K562 (cell line): ENCODE data around the gene DAGLA. TPM values are rescaled to one million over a fixed set of nuclear protein-coding genes. Genes with fewer than 3 reads are reported as not detected.

Experiments used
- ATAC-seq: fragments of 200-7000 bp; cut with Tn5 transposase; 3 replicates; pipeline ENCODE4 v1.9.1; 2020; ENCODE audit warnings: moderate library complexity
- BruUV-seq: library from RNA; stranded (reverse); fragments of 400-500 nt; replicated peaks from 2 replicates; lab custom pipeline; 2021; lab: Mats Ljungman, UMichigan
- CTCF ChIA-PET: fragments of 300-600 bp; formaldehyde crosslinking; extraction: SDS; loops from one replicate; lab custom pipeline; 2021; ENCODE audit warnings: low intra/inter-chr PET ratio; lab: Yijun Ruan, JAX
- POLR2A ChIA-PET: fragments of 300-600, 350-650 bp; sonication (Branson Sonifier 250); formaldehyde crosslinking; extraction: SDS; loops from one replicate; lab custom pipeline; 2021; ENCODE audit warnings: antibody characterized with exemption, inconsistent platforms; lab: Yijun Ruan, JAX
- DNase-seq, 4 experiments: peaks; one replicate each; pipeline versions ENCODE4 v3.0.0 to v3.0.0-alpha.2; 2011 to 2018; ENCODE audit warnings: low spot score in 3 of 4, mixed read lengths in 3 of 4; ENCODE audit errors: extremely low read depth in 1 of 4
- FAIRE-seq: peaks from 2 replicates; lab custom pipeline; 2011; peaks lifted over from hg19 to GRCh38; lab: Jason Lieb, UNC
- H2AFZ ChIP-seq: 2 replicates; pipeline ENCODE4 v1.6.0; 2011; ENCODE audit warnings: low read depth, low read length, control low read depth, inconsistent platforms
- H3K27ac ChIP-seq: fragments of 200-600 bp; 3 replicates; pipeline ENCODE4 v1.8.0; 2011; ENCODE audit warnings: low read depth, mild to moderate bottlenecking, control low read depth, inconsistent platforms, low read length, moderate library complexity, mixed read lengths; ENCODE audit errors: extremely low read depth
- H3K27me3 ChIP-seq, 2 experiments: fragments of 300-600 bp in 1 of 2; 2 replicates in 1 of 2; 3 replicates in 1 of 2; pipeline versions ENCODE4 v1.6.0 to v1.8.0; 2011; ENCODE audit warnings: inconsistent platforms in 2 of 2, low read length in 2 of 2, mild to moderate bottlenecking in 1 of 2, mixed read lengths in 1 of 2, moderate library complexity in 1 of 2; ENCODE audit not compliant: control insufficient read depth in 2 of 2, insufficient read depth in 2 of 2
- H3K36me3 ChIP-seq: fragments of 300-600 bp; 3 replicates; pipeline ENCODE4 v1.8.0; 2011; ENCODE audit warnings: mild to moderate bottlenecking, low read length, inconsistent platforms; ENCODE audit not compliant: control insufficient read depth, insufficient read depth
- H3K4me1 ChIP-seq, 2 experiments: fragments of 200-600 bp in 1 of 2; replicated peaks in 1 of 2; 2 replicates in 1 of 2; 3 replicates in 1 of 2; pipeline versions ENCODE4 v1.5.1 to v1.8.0; 2011; ENCODE audit warnings: inconsistent platforms in 2 of 2, low read length in 2 of 2, mild to moderate bottlenecking in 1 of 2, mixed read lengths in 1 of 2, moderate library complexity in 1 of 2; ENCODE audit not compliant: control insufficient read depth in 2 of 2, insufficient read depth in 2 of 2
- H3K4me2 ChIP-seq: 2 replicates; pipeline ENCODE4 v1.6.1; 2011; ENCODE audit warnings: low read length, control low read depth, inconsistent platforms, mixed read lengths; ENCODE audit not compliant: insufficient read depth
- H3K4me3 ChIP-seq: fragments of 200-600 bp; sonication (generic), shearing (Covaris generic); 2 replicates; pipeline ENCODE4 v1.5.1; 2016; ENCODE audit warnings: control low read depth, inconsistent platforms
- H3K79me2 ChIP-seq: fragments of 200-600 bp; 3 replicates; pipeline ENCODE4 v1.8.0; 2011; ENCODE audit warnings: low read length, inconsistent platforms; ENCODE audit not compliant: control insufficient read depth, insufficient read depth
- H3K9ac ChIP-seq, 2 experiments: 2 replicates each; pipeline versions ENCODE4 v1.6.0 to v1.6.1; 2011; ENCODE audit warnings: low read depth in 2 of 2, low read length in 2 of 2, control low read depth in 1 of 2, inconsistent platforms in 1 of 2, mild to moderate bottlenecking in 1 of 2, mixed read lengths in 1 of 2; ENCODE audit not compliant: insufficient read depth in 1 of 2
- H3K9me1 ChIP-seq: one replicate; pipeline ENCODE4 v1.6.0; 2011; ENCODE audit warnings: inconsistent platforms, mild to moderate bottlenecking, low read length, moderate library complexity; ENCODE audit not compliant: control insufficient read depth, insufficient read depth
- H3K9me3 ChIP-seq: replicated peaks from 2 replicates; pipeline ENCODE4 v1.5.1; 2011; ENCODE audit warnings: low read depth, low read length, inconsistent platforms; ENCODE audit not compliant: control insufficient read depth, insufficient read depth
- H4K20me1 ChIP-seq: replicated peaks from 2 replicates; pipeline ENCODE4 v1.6.1; 2011; ENCODE audit warnings: low read length, inconsistent platforms, mixed read lengths; ENCODE audit not compliant: control insufficient read depth, insufficient read depth
- ATF2 ChIP-seq: sonication (generic); formaldehyde crosslinking; IDR thresholded peaks from 2 replicates; pipeline ENCODE4 v1.8.1; 2022; ENCODE audit warnings: missing genetic modification reagents
- CEBPB ChIP-seq: fragments of 450-650 bp; IDR thresholded peaks from 2 replicates; pipeline ENCODE4 v1.6.1; 2016; ENCODE audit warnings: missing genetic modification characterization, missing compliant biosample characterization
- DEAF1 ChIP-seq: fragments of 450-650 bp; formaldehyde crosslinking; IDR thresholded peaks from 2 replicates; pipeline ENCODE4 v1.4.0; 2020; ENCODE audit warnings: mild to moderate bottlenecking, moderate library complexity
- KLF10 ChIP-seq: fragments of 250-450 bp; sonication (Bioruptor Pico); IDR thresholded peaks from 2 replicates; pipeline ENCODE4 v1.6.1; 2021; ENCODE audit warnings: matching md5 sums
- KLF13 ChIP-seq: fragments of 450-650 bp; IDR thresholded peaks from 2 replicates; pipeline ENCODE4 v1.6.1; 2016; ENCODE audit warnings: missing genetic modification characterization, low read depth, mild to moderate bottlenecking, missing compliant biosample characterization, moderate library complexity, borderline replicate concordance
- NR3C1 ChIP-seq: sonication (generic); formaldehyde crosslinking; IDR thresholded peaks from 2 replicates; pipeline ENCODE4 v1.8.1; 2022; ENCODE audit warnings: missing genetic modification reagents
- PHF8 ChIP-seq: fragments of 200-600 bp; sonication (generic); IDR thresholded peaks from 2 replicates; pipeline ENCODE4 v1.6.1; 2012; ENCODE audit warnings: mixed run types, mild to moderate bottlenecking, inconsistent platforms, low read length, moderate library complexity, borderline replicate concordance
- SMARCA4 ChIP-seq: fragments of 450-650 bp; IDR thresholded peaks from 2 replicates; pipeline ENCODE4 v1.6.1; 2016
- SRSF7 ChIP-seq: fragments of 200-400 bp; formaldehyde crosslinking; optimal IDR thresholded peaks from 2 replicates; pipeline ENCODE3; 2017; ENCODE audit warnings: mild to moderate bottlenecking, low read depth, low read length
- ZBTB43 ChIP-seq: sonication (generic); formaldehyde crosslinking; IDR thresholded peaks from 2 replicates; pipeline ENCODE4 v1.8.0; 2023; ENCODE audit warnings: mild to moderate bottlenecking, missing genetic modification reagents
- ZNF347 ChIP-seq: fragments of 450-650 bp; formaldehyde crosslinking; IDR thresholded peaks from 2 replicates; pipeline ENCODE4 v1.4.0; 2020; ENCODE audit warnings: low read depth, mild to moderate bottlenecking, moderate library complexity
- ZNF41 ChIP-seq: fragments of 250-450 bp; sonication (Bioruptor Pico); conservative IDR thresholded peaks from 2 replicates; pipeline ENCODE4 v1.4.0; 2020; ENCODE audit warnings: mild to moderate bottlenecking
- ZNF512 ChIP-seq: IDR thresholded peaks from 2 replicates; pipeline ENCODE4 v1.6.1; 2016; ENCODE audit warnings: missing genetic modification characterization, missing compliant biosample characterization
- ZNF668 ChIP-seq: fragments of 250-450 bp; sonication (Bioruptor Pico); IDR thresholded peaks from 2 replicates; pipeline ENCODE4 v1.8.0; 2022; ENCODE audit warnings: mild to moderate bottlenecking, inconsistent platforms
- WGBS: fragments of 100-300 bp; shearing (Covaris generic); methylation state at CpG from one replicate; pipeline ENCODE4 v1.1.6; 2016; ENCODE audit warnings: low coverage, mixed read lengths; ENCODE audit not compliant: insufficient coverage; ENCODE audit errors: missing lambda C conversion rate; 5-methylcytosine and 5-hydroxymethylcytosine counted together
- in situ Hi-C: fragments of 300-500 bp; cut with MboI; formaldehyde crosslinking; loops from 4 replicates; pipeline ENCODE4 v1.15.0; 2018; ENCODE audit warnings: inconsistent platforms, mixed read lengths
- intact Hi-C: fragments of 100-400 bp; cut with micrococcal nuclease; formaldehyde crosslinking; loops from 2 replicates; pipeline ENCODE4 v1.14.2; 2022
- polyA plus RNA-seq, 8 experiments: library from polyadenylated mRNA; depleted of rRNA in 4 of 8; stranded (reverse) in 5 of 8; unstranded in 3 of 8; fragments of >200 nt; fragmentation: Nextera tagmentation in 2 of 8; fragmentation: Illumina TruSeq in 1 of 8; extraction: Ambion mirVana in 2 of 8; extraction: Trizol in 1 of 8; gene quantifications; 2 replicates each; pipeline versions ENCODE4 v1.2.1 to v1.2.3, GENCODE V29; 2011 to 2014; ENCODE audit warnings: inconsistent platforms in 1 of 8, missing spikeins in 1 of 8
- total RNA-seq, 7 experiments: library from RNA; depleted of rRNA in 6 of 7; stranded (reverse); fragments of >200 nt in 6 of 7; fragmentation: Illumina TruSeq in 2 of 7; extraction: Trizol in 2 of 7; gene quantifications; 2 replicates each; pipeline versions ENCODE4 v1.2.1 to v1.2.3, GENCODE V29; 2011 to 2021; ENCODE audit warnings: low replicate concordance in 1 of 7

DAGLA gene
- total and polyA plus RNA-seq, 9 of the 15 experiments (the other 6 are each of a cell fraction or from before 2014, with no cell fraction given), result 0.03 to 0.16 (median 0.04) TPM; not detected in 4

- Histone ChIP-seq H3K36me3 (no peaks in the 10 kb centered on the region), H3K27me3 (peaks cover 16 to 73% of the 10 kb centered on the region in 2 experiments; a peak in 4 of 5 replicates), H2AFZ (no peak overlapping the region), H3K27ac (no peak overlapping the region), H3K79me2 (no peaks in the 10 kb centered on the region), H3K4me2 (no peak overlapping the region), H3K9ac (no peak overlapping the region), H3K9me1 (no peaks in the 10 kb centered on the region), H3K9me3 (no peaks in the 10 kb centered on the region), H4K20me1 (peaks cover 8% of the 10 kb centered on the region; the same call in 1 of the 2 replicates), H3K4me3 (no peak overlapping the region), H3K4me1 (peaks cover 0 to 20% of the 10 kb centered on the region in 2 experiments; a peak in 3 of 5 replicates)
- ATAC-seq, result no peak
- WGBS, result 0% methylated on average over 6 of the region's 6 CpGs
- ChIA-PET POLR2A (interaction anchor here (0.7 to 1.4 kb wide), 2 partner anchors 19 to 601 kb away, joined by 3 read pairs; no protein-coding TSS in a partner anchor), CTCF (no interaction called here)
- intact Hi-C loops, result no loop called here
- BruUV-seq, result no TSS peak
- peak; percentile 11 for FAIRE-seq
- no peak for DNase-seq
- in situ Hi-C loops, result no loop called here
- TF ChIP-seq KLF10 (no peak), ZNF347 (CRISPR knock-in tag) (no peak), ZNF668 (no peak), KLF13 (tag) (no peak), NR3C1 (CRISPR knock-in tag) (no peak), ZBTB43 (CRISPR knock-in tag) (no peak), PHF8 (no peak), SRSF7 (no peak), ZNF512 (tag) (no peak), SMARCA4 (no peak), CEBPB (no peak), ZNF41 (CRISPR knock-in tag) (no peak), ATF2 (CRISPR knock-in tag) (no peak), DEAF1 (no peak)
Observed at GRCh38 chr11:61714316-61714715, 34.1 kb downstream of the DAGLA start.
